ENCODE results near the gene ARHGAP12.
"Not testable (repeated sequence)": the region's sequence is repeated elsewhere in the genome, so short reads cannot be mapped to it uniquely, and the experiment has no call there.

The ARHGAP12 gene

GRCh38 chr10:31928549-31929260, at the start of gene ARHGAP12:
Gene ARHGAP12, minus strand, starts transcription at chr10:31928831. Its CDS starts 19,976 bp downstream, at chr10:31908855.
- DNase-seq, result peak; percentile 8

- no peak for DNase-seq
Observed at GRCh38 chr10:31978156-31978483, 49.5 kb upstream of the ARHGAP12 start.

GRCh38 chr10:31977440-31978155, 49.0 kb upstream of the ARHGAP12 start:
- no peak for DNase-seq

- peak; percentile 6 for DNase-seq
Observed at GRCh38 chr10:31975157-31975765, 46.6 kb upstream of the ARHGAP12 start.

GRCh38 chr10:31974434-31975124, 45.9 kb upstream of the ARHGAP12 start:
- DNase-seq, result no peak

- DNase-seq, result no peak
Observed at GRCh38 chr10:31972519-31973041, 43.9 kb upstream of the ARHGAP12 start.

- DNase-seq, result not testable (repeated sequence)
Observed at GRCh38 chr10:31969847-31970246, 41.2 kb upstream of the ARHGAP12 start.

GRCh38 chr10:31963589-31963980, 35.0 kb upstream of the ARHGAP12 start:
- no peak for DNase-seq

- DNase-seq, result no peak
Observed at GRCh38 chr10:31962826-31963588, 34.4 kb upstream of the ARHGAP12 start.

GRCh38 chr10:31961277-31962074, 32.8 kb upstream of the ARHGAP12 start:
- peak; percentile 90 for DNase-seq

- DNase-seq, result peak; percentile 16
Observed at GRCh38 chr10:31959461-31960173, 31.0 kb upstream of the ARHGAP12 start.

- no peak for DNase-seq
Observed at GRCh38 chr10:31958856-31959255, 30.2 kb upstream of the ARHGAP12 start.

GRCh38 chr10:31956200-31956946, 27.7 kb upstream of the ARHGAP12 start:
- DNase-seq, result no peak

GRCh38 chr10:31954410-31955191, 26.0 kb upstream of the ARHGAP12 start:
- no peak for DNase-seq

GRCh38 chr10:31953480-31953879, 24.8 kb upstream of the ARHGAP12 start:
- no peak for DNase-seq

GRCh38 chr10:31953080-31953479, 24.4 kb upstream of the ARHGAP12 start:
- DNase-seq, result no peak

- DNase-seq, result no peak
Observed at GRCh38 chr10:31952066-31952465, 23.4 kb upstream of the ARHGAP12 start.

- no peak for DNase-seq
Observed at GRCh38 chr10:31949266-31949665, 20.6 kb upstream of the ARHGAP12 start.

GRCh38 chr10:31948021-31948420, 19.4 kb upstream of the ARHGAP12 start:
- DNase-seq, result no peak
